Right atrium auricular region (tissue), 2 donors: Measurements from ENCODE around the gene HS3ST6. TPM values are rescaled to one million over a fixed set of nuclear protein-coding genes. Genes with fewer than 3 reads are reported as not detected.

Experiments used
- DNase-seq: peaks from one replicate; pipeline ENCODE4 v3.0.0-alpha.2; 2019; ENCODE audit warnings: low spot score
- H3K27ac ChIP-seq, 2 donors: fragments of 200-600 bp; sonication (generic); 1 replicate in 1 of 2; 2 replicates in 1 of 2; pipeline ENCODE4 v1.5.1; 2016 to 2019
- H3K27me3 ChIP-seq, 2 donors: fragments of 200-600 bp; sonication (generic); one replicate each; pipeline versions ENCODE4 v1.5.1 to v1.6.0; 2017 to 2019
- H3K36me3 ChIP-seq: fragments of 200-600 bp; sonication (generic); one replicate; pipeline ENCODE4 v1.5.1; 2016
- H3K4me1 ChIP-seq, 2 donors: fragments of 200-600 bp; sonication (generic); one replicate each; pipeline versions ENCODE4 v1.5.1 to v1.6.0; 2017 to 2019
- H3K4me3 ChIP-seq, 2 donors: fragments of 200-600 bp; sonication (generic); 1 replicate in 1 of 2; 2 replicates in 1 of 2; pipeline ENCODE4 v1.5.1; 2017 to 2019; ENCODE audit warnings: mild to moderate bottlenecking in 1 of 2, moderate library complexity in 1 of 2
- H3K9me3 ChIP-seq, 2 donors: fragments of 200-600 bp; sonication (generic); one replicate each; pipeline ENCODE4 v1.5.1; 2019
- total RNA-seq, 2 donors: library from RNA; depleted of rRNA; stranded (reverse); fragments of >200 nt; gene quantifications; one replicate each; pipeline ENCODE4 v1.1.0, GENCODE V29; 2016
- TF ChIP-seq, protein P1 (sequence below), 2 donors: fragments of 200-600 bp; sonication (generic); IDR thresholded peaks; one replicate each; pipeline ENCODE4 v1.5.1; 2019; ENCODE audit warnings: antibody characterized with exemption in 2 of 2

HS3ST6 gene
- total RNA-seq, 2 donors from 2014 or later, result not detected

DNA sequence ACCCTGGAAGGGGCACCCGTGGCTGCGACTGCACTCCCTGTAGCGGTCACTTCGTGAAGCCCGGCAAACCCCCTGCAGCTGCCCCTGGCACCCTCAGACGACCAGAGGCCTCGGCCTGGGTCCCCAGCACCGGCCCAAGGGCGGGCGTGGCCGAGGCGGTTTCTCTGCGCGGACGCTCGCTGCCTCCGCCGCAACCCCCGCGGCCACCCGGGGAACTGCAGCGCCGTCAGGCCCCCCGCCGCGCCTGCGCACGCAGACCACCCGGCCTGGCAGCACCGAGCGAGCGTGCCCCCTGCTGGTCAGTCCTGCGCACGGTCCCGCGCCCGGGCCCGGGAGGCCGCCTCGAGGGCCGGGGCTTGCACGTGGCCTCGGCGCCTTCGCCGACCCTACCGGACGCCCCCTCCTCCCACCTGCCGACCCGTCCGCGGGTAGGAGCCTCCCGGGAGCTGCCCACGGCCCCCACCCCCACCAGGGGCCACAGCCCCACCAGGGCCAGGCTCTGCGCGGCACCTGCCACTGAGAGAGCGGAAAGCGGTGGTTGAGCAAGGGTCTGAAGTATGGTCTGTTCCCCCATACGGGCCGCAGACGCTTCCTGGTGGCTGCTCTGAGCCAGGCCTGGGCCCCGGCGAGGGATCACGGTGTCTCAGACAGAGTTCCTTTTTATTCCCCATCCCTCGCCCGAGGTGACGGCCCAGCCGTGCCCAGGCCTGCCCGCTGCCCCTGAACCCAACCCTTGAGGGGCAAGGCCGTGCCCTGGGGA, 11.5 kb upstream of the HS3ST6 start:
- H3K27ac ChIP-seq, result peak overlapping the region; percentile 71 to 87

DNA sequence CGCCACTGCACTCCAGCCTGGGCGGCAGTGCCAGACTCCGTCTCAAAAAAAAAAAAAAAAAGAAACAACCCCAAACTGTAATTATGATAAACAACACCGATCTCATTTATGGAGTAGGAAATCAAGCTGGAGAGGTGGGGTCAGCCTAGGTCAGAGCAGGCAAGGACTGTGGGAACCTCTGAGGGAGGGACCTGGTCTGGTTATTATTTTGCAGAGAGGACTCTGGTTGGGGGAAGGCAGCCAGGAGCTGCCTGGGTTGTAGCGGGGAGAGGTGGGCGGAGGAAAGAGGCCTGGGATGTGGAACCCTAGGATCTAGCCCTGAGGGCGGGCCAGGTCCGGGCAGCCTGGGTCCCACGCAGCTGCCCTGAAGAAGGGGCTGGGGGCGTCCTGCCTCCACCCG, 10.9 kb upstream of the HS3ST6 start:
- peak overlapping the region; percentile 57 to 80 for H3K4me3 ChIP-seq
- DNase-seq, result no peak
- H3K27ac ChIP-seq, result peak overlapping the region; percentile 71 to 87
- H3K36me3 ChIP-seq, result no peaks in the 10 kb centered on the region
- H3K27me3 ChIP-seq, result no peaks in the 10 kb centered on the region
- TF ChIP-seq, protein P1, sequence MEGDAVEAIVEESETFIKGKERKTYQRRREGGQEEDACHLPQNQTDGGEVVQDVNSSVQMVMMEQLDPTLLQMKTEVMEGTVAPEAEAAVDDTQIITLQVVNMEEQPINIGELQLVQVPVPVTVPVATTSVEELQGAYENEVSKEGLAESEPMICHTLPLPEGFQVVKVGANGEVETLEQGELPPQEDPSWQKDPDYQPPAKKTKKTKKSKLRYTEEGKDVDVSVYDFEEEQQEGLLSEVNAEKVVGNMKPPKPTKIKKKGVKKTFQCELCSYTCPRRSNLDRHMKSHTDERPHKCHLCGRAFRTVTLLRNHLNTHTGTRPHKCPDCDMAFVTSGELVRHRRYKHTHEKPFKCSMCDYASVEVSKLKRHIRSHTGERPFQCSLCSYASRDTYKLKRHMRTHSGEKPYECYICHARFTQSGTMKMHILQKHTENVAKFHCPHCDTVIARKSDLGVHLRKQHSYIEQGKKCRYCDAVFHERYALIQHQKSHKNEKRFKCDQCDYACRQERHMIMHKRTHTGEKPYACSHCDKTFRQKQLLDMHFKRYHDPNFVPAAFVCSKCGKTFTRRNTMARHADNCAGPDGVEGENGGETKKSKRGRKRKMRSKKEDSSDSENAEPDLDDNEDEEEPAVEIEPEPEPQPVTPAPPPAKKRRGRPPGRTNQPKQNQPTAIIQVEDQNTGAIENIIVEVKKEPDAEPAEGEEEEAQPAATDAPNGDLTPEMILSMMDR (IDR thresholded peaks at IDR 0.05), result no peak
- H3K9me3 ChIP-seq, result no peaks in the 10 kb centered on the region
- peaks cover 0 to 12% of the 10 kb centered on the region in 2 donors for H3K4me1 ChIP-seq

More for the DNA sequence above, 11.5 kb upstream of the HS3ST6 start:
- peak; percentile 87 for DNase-seq
- Histone ChIP-seq H3K36me3 (no peaks in the 10 kb centered on the region), H3K9me3 (no peaks in the 10 kb centered on the region), H3K4me3 (peak overlapping the region; percentile 57 to 80), H3K27me3 (no peaks in the 10 kb centered on the region), H3K4me1 (peaks cover 0 to 12% of the 10 kb centered on the region in 2 donors)
- TF ChIP-seq, protein P1 (IDR thresholded peaks at IDR 0.05), result peak; percentile 100

DNA sequence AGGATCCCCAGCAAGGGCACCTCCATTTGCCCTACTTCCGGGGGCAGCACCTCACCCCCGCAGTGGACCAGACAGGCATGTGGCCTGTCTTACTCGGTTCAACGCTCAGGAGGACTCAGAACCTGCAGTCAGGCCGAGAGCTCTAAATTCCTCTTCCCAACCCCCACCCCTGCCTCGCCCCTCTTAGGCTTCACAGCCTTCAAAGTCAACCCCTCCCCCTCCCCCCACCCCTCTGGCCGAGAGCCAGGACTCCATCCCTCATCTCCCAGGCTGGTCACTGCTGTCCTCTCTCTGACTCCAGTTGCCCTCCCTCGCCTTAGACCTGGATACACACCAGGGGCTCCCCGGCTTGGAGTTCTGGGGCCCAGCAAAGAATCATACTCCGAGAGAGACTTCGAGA, 8.1 kb upstream of the HS3ST6 start:
- Histone ChIP-seq H3K27me3 (peaks cover 0 to 4% of the 10 kb centered on the region in 2 donors), H3K4me1 (peaks cover 0 to 18% of the 10 kb centered on the region in 2 donors), H3K4me3 (no peak overlapping the region), H3K36me3 (no peaks in the 10 kb centered on the region), H3K9me3 (no peaks in the 10 kb centered on the region), H3K27ac (no peak overlapping the region)
- DNase-seq, result no peak
- TF ChIP-seq, protein P1 (IDR thresholded peaks at IDR 0.05), result no peak

DNA sequence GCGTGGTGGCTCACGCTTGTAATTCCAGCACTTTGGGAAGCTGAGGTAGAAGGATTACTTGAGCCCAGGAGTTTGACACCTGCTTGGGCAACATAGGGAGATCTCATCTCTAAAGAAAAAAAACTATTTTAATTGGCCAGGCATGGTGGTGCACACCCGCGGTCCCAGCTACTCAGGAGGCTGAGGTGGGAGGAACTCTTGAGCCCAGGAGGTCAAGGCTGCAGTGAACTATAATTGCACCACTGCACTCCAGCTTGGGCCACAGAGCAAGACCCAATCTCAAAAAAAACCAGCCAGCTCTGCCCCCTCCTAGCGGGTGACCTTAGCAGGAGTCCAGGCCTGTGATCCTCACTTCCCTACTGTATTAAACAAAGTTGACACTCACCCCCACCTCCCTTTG, 5.9 kb upstream of the HS3ST6 start:
- peaks cover 0 to 10% of the 10 kb centered on the region in 2 donors for H3K4me1 ChIP-seq
- no peak overlapping the region for H3K4me3 ChIP-seq
- no peak overlapping the region for H3K27ac ChIP-seq
- no peaks in the 10 kb centered on the region for H3K36me3 ChIP-seq
- H3K27me3 ChIP-seq, result peaks cover 7 to 16% of the 10 kb centered on the region in 2 donors
- TF ChIP-seq, protein P1 (IDR thresholded peaks at IDR 0.05), result no peak
- no peaks in the 10 kb centered on the region for H3K9me3 ChIP-seq
- no peak for DNase-seq

DNA sequence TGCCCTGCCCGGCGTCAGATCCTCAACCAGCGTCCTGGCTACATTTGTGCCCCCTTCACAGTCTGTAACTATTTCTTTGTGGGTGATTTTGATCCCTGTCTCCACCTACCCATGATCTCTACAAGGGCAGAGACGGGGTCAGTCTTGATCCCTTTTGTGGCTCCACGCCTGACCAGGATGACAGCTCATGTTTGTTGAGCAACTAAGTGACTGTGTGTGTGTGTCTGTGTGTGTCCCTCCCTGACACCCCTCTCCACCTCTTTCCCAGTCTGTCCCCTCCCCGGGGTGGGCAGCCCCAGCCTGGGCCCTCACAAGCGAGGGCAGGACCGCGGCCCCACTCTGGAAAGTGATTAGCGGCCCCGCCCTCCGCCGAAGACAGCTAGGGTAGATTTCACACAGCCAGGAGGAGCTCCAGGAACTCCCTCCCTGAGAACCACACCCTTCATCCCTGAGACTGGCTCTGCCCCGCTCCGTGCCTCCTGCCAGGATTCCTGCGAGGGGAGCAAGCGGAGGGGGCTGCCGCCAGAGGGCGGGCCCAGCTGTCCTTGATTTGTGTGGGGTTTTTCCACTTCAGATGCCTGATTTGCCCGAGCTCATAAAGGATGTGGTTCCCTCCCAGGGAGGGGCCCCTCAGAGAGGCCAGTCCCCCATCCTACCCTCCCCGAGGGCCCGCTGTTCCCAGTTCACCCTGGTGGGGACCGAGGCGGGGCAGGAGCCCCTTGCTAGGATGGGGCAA, 5.3 kb upstream of the HS3ST6 start:
- TF ChIP-seq, protein P1 (IDR thresholded peaks at IDR 0.05), result peak in 1 of 2 donors; percentile 45
- Histone ChIP-seq H3K4me1 (peaks cover 0 to 11% of the 10 kb centered on the region in 2 donors), H3K27me3 (peaks cover 9 to 21% of the 10 kb centered on the region in 2 donors), H3K36me3 (no peaks in the 10 kb centered on the region), H3K4me3 (no peak overlapping the region), H3K9me3 (no peaks in the 10 kb centered on the region), H3K27ac (no peak overlapping the region)
- DNase-seq, result no peak
